H1 (cell line): ENCODE results near the gene GLIS2. TPM values are rescaled to one million over a fixed set of nuclear protein-coding genes. Genes with fewer than 3 reads are reported as not detected.

Experiments used
- CTCF ChIA-PET: fragments of 300-600 bp; sonication (Branson Sonifier 250); formaldehyde crosslinking; loops from one replicate; lab custom pipeline; 2021; ENCODE audit not compliant: partially characterized antibody; lab: Charles Lee
- POLR2A ChIA-PET: fragments of 300-600 bp; sonication (Branson Sonifier 250); formaldehyde crosslinking; loops from one replicate; lab custom pipeline; 2021; ENCODE audit warnings: inconsistent platforms; ENCODE audit not compliant: partially characterized antibody; lab: Charles Lee
- DNase-seq, 2 experiments: peaks; one replicate each; pipeline versions ENCODE4 v3.0.0 to v3.0.0-alpha.2; 2010 to 2022; ENCODE audit warnings: low spot score in 2 of 2, low read depth in 1 of 2, mixed read lengths in 1 of 2
- FAIRE-seq: peaks from 2 replicates; lab custom pipeline; 2011; peaks lifted over from hg19 to GRCh38; lab: Jason Lieb, UNC
- H2AFZ ChIP-seq: 2 replicates; pipeline ENCODE4 v1.8.1; 2012; ENCODE audit warnings: low read length, inconsistent platforms
- H2AK5ac ChIP-seq: 2 replicates; pipeline ENCODE4 v1.6.1; 2013; ENCODE audit warnings: low read depth, low read length
- H2BK120ac ChIP-seq: replicated peaks from 2 replicates; pipeline ENCODE3; 2013; ENCODE audit warnings: low read depth, low read length, inconsistent platforms
- H2BK12ac ChIP-seq: 2 replicates; pipeline ENCODE4 v1.6.1; 2013; ENCODE audit warnings: low read depth, low read length
- H2BK15ac ChIP-seq: 2 replicates; pipeline ENCODE4 v1.6.1; 2013; ENCODE audit warnings: low read length
- H2BK20ac ChIP-seq: 2 replicates; pipeline ENCODE4 v1.6.1; 2013; ENCODE audit warnings: low read length
- H2BK5ac ChIP-seq: 2 replicates; pipeline ENCODE4 v1.6.1; 2013; ENCODE audit warnings: low read depth, low read length
- H3K14ac ChIP-seq: 2 replicates; pipeline ENCODE4 v1.6.1; 2013; ENCODE audit warnings: inconsistent platforms; ENCODE audit not compliant: insufficient read length
- H3K18ac ChIP-seq: 2 replicates; pipeline ENCODE4 v1.6.1; 2013; ENCODE audit warnings: low read length; ENCODE audit errors: extremely low read depth
- H3K23ac ChIP-seq: 2 replicates; pipeline ENCODE4 v1.6.1; 2013; ENCODE audit warnings: inconsistent platforms; ENCODE audit not compliant: insufficient read length
- H3K23me2 ChIP-seq: 2 replicates; pipeline ENCODE4 v1.6.1; 2013; ENCODE audit warnings: low read depth, low read length
- H3K27ac ChIP-seq: 2 replicates; pipeline ENCODE4 v1.6.1; 2011; ENCODE audit warnings: low read depth, low read length, inconsistent platforms
- H3K27me3 ChIP-seq, 4 experiments: replicated peaks in 1 of 4; 1 replicate in 1 of 4; 2 replicates in 3 of 4; pipeline versions ENCODE4 v1.6.1 to v1.8.1; 2011 to 2013; ENCODE audit warnings: low read length in 3 of 4, mild to moderate bottlenecking in 3 of 4, inconsistent platforms in 2 of 4, mixed read lengths in 2 of 4, moderate library complexity in 1 of 4; ENCODE audit not compliant: control insufficient read depth in 3 of 4, insufficient read depth in 3 of 4; ENCODE audit errors: extremely low read depth in 1 of 4
- H3K36me3 ChIP-seq, 4 experiments: 2 replicates each; pipeline versions ENCODE4 v1.6.1 to v1.8.1; 2011 to 2013; ENCODE audit warnings: mild to moderate bottlenecking in 4 of 4, low read length in 3 of 4, moderate library complexity in 2 of 4, control low read depth in 1 of 4, inconsistent platforms in 1 of 4; ENCODE audit not compliant: insufficient read depth in 4 of 4, control insufficient read depth in 2 of 4
- H3K4ac ChIP-seq: replicated peaks from 2 replicates; pipeline ENCODE3; 2013; ENCODE audit warnings: low read length, low read depth, mixed read lengths, inconsistent platforms; ENCODE audit not compliant: insufficient read length
- H3K4me1 ChIP-seq, 4 experiments: replicated peaks in 1 of 4; 1 replicate in 1 of 4; 2 replicates in 3 of 4; pipeline versions ENCODE4 v1.6.1 to v1.8.1; 2011 to 2013; ENCODE audit warnings: low read length in 3 of 4, inconsistent platforms in 2 of 4, mixed read lengths in 1 of 4; ENCODE audit not compliant: insufficient read depth in 4 of 4, control insufficient read depth in 3 of 4
- H3K4me2 ChIP-seq, 2 experiments: 2 replicates each; pipeline versions ENCODE4 v1.6.1 to v1.8.1; 2011 to 2013; ENCODE audit warnings: low read depth in 2 of 2, low read length in 2 of 2, control low read depth in 1 of 2, inconsistent platforms in 1 of 2, mild to moderate bottlenecking in 1 of 2; ENCODE audit not compliant: insufficient read depth in 1 of 2
- H3K4me3 ChIP-seq, 4 experiments: fragments of 200-600, 300-600 bp in 1 of 4; sonication (generic), shearing (Covaris generic), sonication (Bioruptor Twin) in 1 of 4; 2 replicates each; pipeline versions ENCODE4 v1.5.1 to v1.8.1; 2011 to 2016; ENCODE audit warnings: low read length in 4 of 4, low read depth in 3 of 4, control low read depth in 2 of 4, inconsistent platforms in 2 of 4, mild to moderate bottlenecking in 2 of 4, mixed read lengths in 1 of 4, moderate library complexity in 1 of 4; ENCODE audit not compliant: insufficient read depth in 2 of 4; ENCODE audit errors: extremely low read depth in 1 of 4
- H3K56ac ChIP-seq: replicated peaks from 2 replicates; pipeline ENCODE3; 2013; ENCODE audit warnings: low read depth, mild to moderate bottlenecking, mixed read lengths, low read length, inconsistent platforms; ENCODE audit not compliant: insufficient read length
- H3K79me1 ChIP-seq: 2 replicates; pipeline ENCODE4 v1.6.1; 2013; ENCODE audit warnings: low read depth, low read length, control low read depth
- H3K79me2 ChIP-seq, 2 experiments: 2 replicates each; pipeline versions ENCODE4 v1.6.1 to v1.8.1; 2012 to 2013; ENCODE audit warnings: low read length in 2 of 2, mild to moderate bottlenecking in 2 of 2, inconsistent platforms in 1 of 2; ENCODE audit not compliant: insufficient read depth in 2 of 2, control insufficient read depth in 1 of 2
- H3K9ac ChIP-seq, 4 experiments: replicated peaks in 1 of 4; 1 replicate in 1 of 4; 2 replicates in 3 of 4; pipeline versions ENCODE4 v1.6.1 to v1.8.1; 2011 to 2013; ENCODE audit warnings: low read depth in 3 of 4, low read length in 3 of 4, control low read depth in 2 of 4, mild to moderate bottlenecking in 2 of 4, moderate library complexity in 2 of 4, inconsistent platforms in 1 of 4; ENCODE audit errors: extremely low read depth in 1 of 4
- H3K9me3 ChIP-seq, 2 experiments: 2 replicates each; pipeline versions ENCODE4 v1.6.1 to v1.8.1; 2012 to 2013; ENCODE audit warnings: mild to moderate bottlenecking in 2 of 2, moderate library complexity in 2 of 2, control low read depth in 1 of 2, inconsistent platforms in 1 of 2, low read depth in 1 of 2, low read length in 1 of 2, mixed read lengths in 1 of 2; ENCODE audit not compliant: insufficient read depth in 2 of 2
- H4K20me1 ChIP-seq, 2 experiments: replicated peaks in 1 of 2; 2 replicates each; pipeline versions ENCODE3 to v1.8.1; 2011 to 2013; ENCODE audit warnings: inconsistent platforms in 2 of 2, low read length in 2 of 2, mild to moderate bottlenecking in 1 of 2; ENCODE audit not compliant: insufficient read depth in 2 of 2, control insufficient read depth in 1 of 2
- H4K5ac ChIP-seq: 2 replicates; pipeline ENCODE4 v1.6.1; 2013; ENCODE audit warnings: low read length, low read depth, mixed read lengths, inconsistent platforms; ENCODE audit not compliant: insufficient read length
- H4K8ac ChIP-seq: 2 replicates; pipeline ENCODE4 v1.8.0; 2013; ENCODE audit warnings: mild to moderate bottlenecking, moderate library complexity, low read length, inconsistent platforms; ENCODE audit not compliant: insufficient read depth; ENCODE audit errors: extremely low read depth
- H4K91ac ChIP-seq: replicated peaks from 2 replicates; pipeline ENCODE3; 2013; ENCODE audit warnings: low read length, mixed read lengths, inconsistent platforms; ENCODE audit not compliant: insufficient read length
- ATF3 ChIP-seq: IDR thresholded peaks from 2 replicates; pipeline ENCODE4 v1.6.1; 2011; ENCODE audit warnings: low read depth, mild to moderate bottlenecking, low read length; ENCODE audit not compliant: insufficient read depth
- CTBP2 ChIP-seq: IDR thresholded peaks from 2 replicates; pipeline ENCODE4 v1.7.0; 2011; ENCODE audit warnings: borderline replicate concordance, mild to moderate bottlenecking, moderate library complexity, mixed read lengths, low read length; ENCODE audit not compliant: insufficient read depth, insufficient read length
- GABPA ChIP-seq: IDR thresholded peaks from 2 replicates; pipeline ENCODE4 v1.6.1; 2011; ENCODE audit warnings: mild to moderate bottlenecking, low read length, moderate library complexity, borderline replicate concordance; ENCODE audit not compliant: insufficient read depth
- JUND ChIP-seq: IDR thresholded peaks from 2 replicates; pipeline ENCODE4 v1.6.1; 2011; ENCODE audit warnings: mild to moderate bottlenecking, improper control_type of control experiment, low read length
- NRF1 ChIP-seq: IDR thresholded peaks from 2 replicates; pipeline ENCODE4 v1.6.1; 2011; ENCODE audit warnings: mild to moderate bottlenecking, low read depth, low read length, improper control_type of control experiment
- POLR2AphosphoS5 ChIP-seq: IDR thresholded peaks from 2 replicates; pipeline ENCODE4 v1.6.1; 2011; ENCODE audit warnings: low read depth, low read length
- RXRA ChIP-seq: IDR thresholded peaks from 2 replicates; pipeline ENCODE4 v1.6.1; 2011; ENCODE audit warnings: low read depth, mild to moderate bottlenecking, low read length, moderate library complexity; ENCODE audit not compliant: insufficient read depth
- SIN3A ChIP-seq, 2 experiments: IDR thresholded peaks in 1 of 2; conservative IDR thresholded peaks in 1 of 2; 2 replicates each; pipeline ENCODE4 v1.6.1; 2011 to 2012; ENCODE audit warnings: low read length in 2 of 2, improper control_type of control experiment in 1 of 2, low read depth in 1 of 2, mild to moderate bottlenecking in 1 of 2
- TAF7 ChIP-seq: optimal IDR thresholded peaks from 2 replicates; pipeline ENCODE3; 2011; ENCODE audit warnings: low read depth, mild to moderate bottlenecking, inconsistent platforms, low read length, moderate library complexity, borderline replicate concordance
- YY1 ChIP-seq: IDR thresholded peaks from 2 replicates; pipeline ENCODE4 v1.6.1; 2011; ENCODE audit warnings: low read depth, mild to moderate bottlenecking, low read length
- WGBS, 2 experiments: shearing (Covaris generic) in 1 of 2; methylation state at CpG; one replicate each; pipeline versions ENCODE4 v1.1.6 to v1.1.7; 2013 to 2015; ENCODE audit warnings: low lambda C conversion rate in 2 of 2, mixed read lengths in 2 of 2, inconsistent platforms in 1 of 2, low coverage in 1 of 2, missing lambda C conversion rate in 1 of 2; ENCODE audit not compliant: insufficient replicate concordance in 2 of 2, insufficient coverage in 1 of 2, insufficient read length in 1 of 2; ENCODE audit errors: extremely low coverage in 1 of 2, missing lambda C conversion rate in 1 of 2; 5-methylcytosine and 5-hydroxymethylcytosine counted together
- polyA plus RNA-seq, 7 experiments: library from polyadenylated mRNA; depleted of rRNA in 3 of 7; stranded (reverse) in 5 of 7; unstranded in 2 of 7; fragments of >200 nt in 5 of 7; fragments of 200-250 nt in 2 of 7; gene quantifications; 1 replicate in 5 of 7; 2 replicates in 1 of 7; 4 replicates in 1 of 7; pipeline versions ENCODE4 v1.2.1 to v1.2.3, GENCODE V29; 2011 to 2013; ENCODE audit warnings: missing spikeins in 2 of 7, mixed read lengths in 2 of 7
- total RNA-seq: library from RNA; stranded (reverse); fragmentation: NEBNext Ultra II Directional; extraction: Animal tissue kit (Norgen Biotek cat#: 25700); gene quantifications from 2 replicates; pipeline ENCODE4 v1.2.1, GENCODE V29; 2021

The GLIS2 gene
- total and polyA plus RNA-seq, 2 of the 8 experiments (the other 6 are each of a cell fraction or from before 2014, with no cell fraction given): 4.3 to 17.4 TPM

GRCh38 chr16:4306470-4307214, 9.2 kb upstream of the GLIS2 start:
- 63% methylated on average over 16 of the region's 16 CpGs; no CpG with 5 or more reads in 1 of the 2 experiments for WGBS, 2 experiments
- H2BK15ac ChIP-seq: peak overlapping the region; percentile 65; the same call in 1 of the 2 replicates
- H3K36me3 ChIP-seq: peaks cover 0 to 6% (median under 1%) of the 10 kb centered on the region in 4 experiments; a peak in 2 of 8 replicates
- H3K18ac ChIP-seq: peak overlapping the region; percentile 68; the same call in 1 of the 2 replicates
- H2AK5ac ChIP-seq: peak overlapping the region; percentile 99
- no peaks in the 10 kb centered on the region for H3K27me3 ChIP-seq
- peak overlapping the region; percentile 13 for H4K5ac ChIP-seq
- peaks cover 0 to 6% of the 10 kb centered on the region in 2 experiments; a peak in 1 of 4 replicates for H3K79me2 ChIP-seq
- H3K79me1 ChIP-seq: peaks cover 7% of the 10 kb centered on the region; the same call in 1 of the 2 replicates
- H2BK20ac ChIP-seq: 0 out of 2 replicates have a peak overlapping the region, but pooled peaks have one; percentile 32
- H3K56ac ChIP-seq: no peak overlapping the region
- POLR2A ChIA-PET: interaction anchor here (1.0 to 25.6 kb wide), 8 partner anchors 9 to 53 kb away, joined by 3 to 403 read pairs (median 14); partner anchors contain the start of genes GLIS2, PAM16 and TFAP4
- peak overlapping the region; percentile 90; the same call in 1 of the 2 replicates for H4K8ac ChIP-seq
- no peaks in the 10 kb centered on the region for H3K9me3 ChIP-seq
- DNase-seq (no peak), FAIRE-seq (no peak)
- CTCF ChIA-PET: interaction anchor here (0.7 to 16.7 kb wide), 10 partner anchors 7 to 97 kb away, joined by 3 to 300 read pairs (median 4); partner anchors contain the start of gene GLIS2
- H4K20me1 ChIP-seq: peaks cover 0 to 4% of the 10 kb centered on the region in 2 experiments
- H2BK12ac ChIP-seq: peak overlapping the region; percentile 95; the same call in 1 of the 2 replicates
- H2AFZ ChIP-seq: no peak overlapping the region
- peak overlapping the region; percentile 71 to 88 for H3K4me2 ChIP-seq
- peak overlapping the region; percentile 16 for H3K4ac ChIP-seq
- no peak overlapping the region for H3K14ac ChIP-seq
- H2BK120ac ChIP-seq: no peak overlapping the region
- peak overlapping the region; percentile 95 for H2BK5ac ChIP-seq
- peak overlapping the region; percentile 54; the same call in 1 of the 2 replicates for H3K27ac ChIP-seq
- peaks cover 0 to 20% (median 13%) of the 10 kb centered on the region in 4 experiments; a peak in 6 of 7 replicates for H3K4me1 ChIP-seq
- peak overlapping the region; percentile 64 to 84 (median 80) for H3K4me3 ChIP-seq
- H3K23ac ChIP-seq: no peak overlapping the region
- peaks cover 7% of the 10 kb centered on the region for H3K23me2 ChIP-seq
- H4K91ac ChIP-seq: peak overlapping the region; percentile 58
- H3K9ac ChIP-seq: peak overlapping the region; percentile 51 to 62 (median 60)
- TF ChIP-seq POLR2AphosphoS5 (no peak; the same call in 1 of the 2 replicates), SIN3A (conservative IDR thresholded peaks at IDR 0.05 in 1 of 2, IDR thresholded peaks at IDR 0.05 in 1 of 2; ENCODE audit: low read depth in 1 of 2, low read length in 2 of 2) (no peak), TAF7 (no peak), RXRA (no peak), ATF3 (no peak), CTBP2 (no peak), GABPA (no peak), JUND (no peak), NRF1 (no peak), YY1 (no peak)
